Measurements from ENCODE around the gene TEX53. TPM values are rescaled to one million over a fixed set of nuclear protein-coding genes. Genes with fewer than 3 reads are reported as not detected.

Gene TEX53
- total RNA-seq, 1 experiment from 2014 or later = not detected

GRCh38 chr9:114606597-114607207 is 50.9 kb downstream of the TEX53 start:
- intact Hi-C loops (cut with micrococcal nuclease) = no loop called here
- no peak for ATAC-seq
- Histone ChIP-seq H2AFZ (ENCODE audit: low read depth, low read length, poor library complexity, severe bottlenecking) (no peak overlapping the region), H3K9me2 (ENCODE audit: insufficient read depth) (no peaks in the 10 kb centered on the region), H3K27me3 (ENCODE audit: insufficient read depth, low read length) (no peaks in the 10 kb centered on the region), H3K9ac (ENCODE audit: low read length) (no peak overlapping the region), H3K4me2 (ENCODE audit: low read length) (no peak overlapping the region), H3K79me2 (ENCODE audit: insufficient read depth, low read length) (no peaks in the 10 kb centered on the region), H3K4me1 (ENCODE audit: control insufficient read depth in 1 of 2, insufficient read depth in 2 of 2, low read length in 2 of 2) (peaks cover 7 to 12% of the 10 kb centered on the region in 2 experiments), H4K20me1 (ENCODE audit: insufficient read depth) (no peaks in the 10 kb centered on the region), H3K36me3 (ENCODE audit: control insufficient read depth in 1 of 2, insufficient read depth in 2 of 2, low read length in 2 of 2) (no peaks in the 10 kb centered on the region), H3K27ac (ENCODE audit: low read depth, low read length) (no peak overlapping the region), H3K9me3 (ENCODE audit: control insufficient read depth in 1 of 2, insufficient read depth in 1 of 2, low read depth in 1 of 2, low read length in 2 of 2) (no peaks in the 10 kb centered on the region), H3K4me3 (replicated peaks in 1 of 2; ENCODE audit: low read depth in 1 of 2, low read length in 2 of 2) (no peak overlapping the region)
- no peak for DNase-seq (ENCODE audit: low read depth, low spot score)
- ChIA-PET RAD21 (ENCODE audit: low non-redundant PET in 1 of 2, low total read pairs in 2 of 2, uncharacterized antibody in 2 of 2, unreplicated experiment in 2 of 2) (no interaction called here), POLR2A (no interaction called here), CTCF (no interaction called here)
- no TSS peak for BruUV-seq (replicated peaks)
- TF ChIP-seq EZH2 (IDR thresholded peaks at IDR 0.05) (no peak), TCF7L2 (IDR thresholded peaks at IDR 0.05; ENCODE audit: borderline replicate concordance, extremely low read depth, insufficient read depth, insufficient read length) (no peak)

Other genes starting within 250 kb of the TEX53 start
- 12.8 TPM for gene WHRN, start 152.3 kb downstream of the TEX53 start, total RNA-seq (2021; ENCODE audit: unreplicated experiment)
- 72.3 TPM for gene ATP6V1G1, start 70.0 kb downstream of the TEX53 start, total RNA-seq (2021; ENCODE audit: unreplicated experiment)
- gene TMEM268, start 46.5 kb downstream of the TEX53 start, total RNA-seq (2021; ENCODE audit: unreplicated experiment) = 9.5 TPM
- not detected for gene TEX48, start 24.4 kb upstream of the TEX53 start, total RNA-seq (2021; ENCODE audit: unreplicated experiment)
- gene TNFSF15, start 148.2 kb upstream of the TEX53 start, total RNA-seq (2021; ENCODE audit: unreplicated experiment) = not detected